WI38 (cell line): ENCODE results near the gene XYLB.

ENCODE experiments used
- H3K4me3 ChIP-seq: 2 replicates; pipeline ENCODE4 v1.5.1; 2011; ENCODE audit warnings: low read depth, mild to moderate bottlenecking, control low read depth, low read length
- CTCF ChIP-seq: IDR thresholded peaks from 2 replicates; pipeline ENCODE4 v1.5.1; 2012; ENCODE audit warnings: low read depth, mild to moderate bottlenecking, control low read depth, low read length

XYLB gene

GRCh38 chr3:38372214-38372601 is 25.6 kb downstream of the XYLB start:
- no peak for TF ChIP-seq CTCF
- no peak overlapping the region for H3K4me3 ChIP-seq

GRCh38 chr3:38374221-38374620 is 27.6 kb downstream of the XYLB start:
- TF ChIP-seq CTCF: no peak
- H3K4me3 ChIP-seq: no peak overlapping the region

GRCh38 chr3:38375072-38375471 is 28.5 kb downstream of the XYLB start:
- no peak overlapping the region for H3K4me3 ChIP-seq
- TF ChIP-seq CTCF: no peak

- TF ChIP-seq CTCF: no peak
- H3K4me3 ChIP-seq: no peak overlapping the region
These were observed 29.0 kb downstream of the XYLB start for GRCh38 chr3:38375488-38376097.

GRCh38 chr3:38376098-38376816 is 29.7 kb downstream of the XYLB start:
- no peak overlapping the region for H3K4me3 ChIP-seq
- TF ChIP-seq CTCF: no peak

GRCh38 chr3:38379201-38379770 is 32.7 kb downstream of the XYLB start:
- TF ChIP-seq CTCF: no peak
- H3K4me3 ChIP-seq: no peak overlapping the region

GRCh38 chr3:38382506-38383080 is 36.0 kb downstream of the XYLB start:
- no peak for TF ChIP-seq CTCF

More at GRCh38 chr3:38382506-38383080, 36.0 kb downstream of the XYLB start:
- no peak overlapping the region for H3K4me3 ChIP-seq
